HCT116 (cell line): ENCODE results near the gene ANO9. TPM values are rescaled to one million over a fixed set of nuclear protein-coding genes. Genes with fewer than 3 reads are reported as not detected.

Experiments used
- ATAC-seq: fragments of 200-7000 bp; cut with Tn5 transposase; 2 replicates; pipeline ENCODE4 v1.9.1; 2020; ENCODE audit warnings: mild to moderate bottlenecking, moderate library complexity
- BruUV-seq: library from RNA; stranded (reverse); fragments of 400-500 nt; replicated peaks from 2 replicates; lab custom pipeline; 2021; lab: Mats Ljungman, UMichigan
- CTCF ChIA-PET: fragments of 300-600 bp; sonication (Branson Sonifier 250); formaldehyde crosslinking; loops from one replicate; lab custom pipeline; 2021; ENCODE audit warnings: antibody characterized with exemption; lab: Charles Lee
- POLR2A ChIA-PET: fragments of 300-600, 350-600 bp; sonication (Branson Sonifier 250); formaldehyde crosslinking; loops from one replicate; lab custom pipeline; 2021; ENCODE audit warnings: antibody characterized with exemption; lab: Charles Lee
- RAD21 ChIA-PET, 2 experiments: fragments of 300-600 bp; sonication (Branson Sonifier 250); formaldehyde crosslinking; loops; one replicate each; lab custom pipeline; 2023; ENCODE audit warnings: low total read pairs in 2 of 2; ENCODE audit not compliant: uncharacterized antibody in 2 of 2, unreplicated experiment in 2 of 2, low non-redundant PET in 1 of 2; lab: Charles Lee
- DNase-seq: peaks from one replicate; pipeline ENCODE4 v3.0.0-alpha.2; 2010; ENCODE audit warnings: low read depth, low spot score
- H2AFZ ChIP-seq: fragments of 200-600 bp; shearing (Covaris generic), sonication (generic); 2 replicates; pipeline ENCODE4 v1.6.1; 2017; ENCODE audit warnings: low read depth, mixed run types, mixed read lengths, antibody characterized with exemption, low read length; ENCODE audit not compliant: poor library complexity, severe bottlenecking
- H3K27ac ChIP-seq: 2 replicates; pipeline ENCODE4 v1.5.1; 2012; ENCODE audit warnings: low read depth, low read length
- H3K27me3 ChIP-seq: fragments of 200-600 bp; sonication (generic); 2 replicates; pipeline ENCODE4 v1.6.1; 2016; ENCODE audit warnings: mixed run types, low read length, mixed read lengths; ENCODE audit not compliant: insufficient read depth
- H3K36me3 ChIP-seq, 2 experiments: fragments of 200-500 bp in 1 of 2; fragments of 200-600 bp in 1 of 2; sonication (Bioruptor generic) in 1 of 2; sonication (generic) in 1 of 2; 2 replicates each; pipeline versions ENCODE4 v1.5.1 to v1.6.1; 2014 to 2016; ENCODE audit warnings: low read length in 2 of 2, inconsistent platforms in 1 of 2, mixed read lengths in 1 of 2, mixed run types in 1 of 2; ENCODE audit not compliant: insufficient read depth in 2 of 2, control insufficient read depth in 1 of 2
- H3K4me1 ChIP-seq, 2 experiments: fragments of 200-600 bp in 1 of 2; sonication (generic) in 1 of 2; 2 replicates each; pipeline versions ENCODE4 v1.5.1 to v1.6.1; 2012 to 2017; ENCODE audit warnings: low read length in 2 of 2, inconsistent platforms in 1 of 2, mild to moderate bottlenecking in 1 of 2, mixed read lengths in 1 of 2, mixed run types in 1 of 2, moderate library complexity in 1 of 2; ENCODE audit not compliant: insufficient read depth in 2 of 2, control insufficient read depth in 1 of 2
- H3K4me2 ChIP-seq: fragments of 200-600 bp; sonication (generic); 2 replicates; pipeline ENCODE4 v1.6.1; 2017; ENCODE audit warnings: mixed run types, low read length, mixed read lengths
- H3K4me3 ChIP-seq, 2 experiments: fragments of 200-600 bp in 1 of 2; sonication (generic) in 1 of 2; replicated peaks in 1 of 2; 2 replicates each; pipeline ENCODE4 v1.5.1; 2011 to 2016; ENCODE audit warnings: low read length in 2 of 2, control low read depth in 1 of 2, low read depth in 1 of 2, mild to moderate bottlenecking in 1 of 2, mixed read lengths in 1 of 2, mixed run types in 1 of 2
- H3K79me2 ChIP-seq: fragments of 200-600 bp; sonication (generic); 2 replicates; pipeline ENCODE4 v1.6.1; 2017; ENCODE audit warnings: mild to moderate bottlenecking, mixed run types, low read length, moderate library complexity, mixed read lengths; ENCODE audit not compliant: insufficient read depth
- H3K9ac ChIP-seq: fragments of 200-600 bp; sonication (generic); 2 replicates; pipeline ENCODE4 v1.6.1; 2016; ENCODE audit warnings: low read length, mixed read lengths
- H3K9me2 ChIP-seq: fragments of 200-600 bp; sonication (generic), shearing (Covaris generic); 2 replicates; pipeline ENCODE4 v1.6.1; 2017; ENCODE audit warnings: mixed run types, mild to moderate bottlenecking, moderate library complexity; ENCODE audit not compliant: insufficient read depth
- H3K9me3 ChIP-seq, 2 experiments: fragments of 200-500 bp in 1 of 2; fragments of 200-600 bp in 1 of 2; sonication (Bioruptor generic) in 1 of 2; sonication (generic) in 1 of 2; 2 replicates each; pipeline ENCODE4 v1.6.1; 2014 to 2017; ENCODE audit warnings: low read length in 2 of 2, mixed read lengths in 2 of 2, inconsistent platforms in 1 of 2, low read depth in 1 of 2, mild to moderate bottlenecking in 1 of 2, mixed run types in 1 of 2, moderate library complexity in 1 of 2; ENCODE audit not compliant: control insufficient read depth in 1 of 2, insufficient read depth in 1 of 2
- H4K20me1 ChIP-seq: fragments of 200-600 bp; sonication (generic), shearing (Covaris generic); 2 replicates; pipeline ENCODE4 v1.6.1; 2017; ENCODE audit warnings: mixed run types, mild to moderate bottlenecking, moderate library complexity; ENCODE audit not compliant: insufficient read depth
- EGR1 ChIP-seq: IDR thresholded peaks from 2 replicates; pipeline ENCODE4 v1.6.1; 2012; ENCODE audit warnings: low read depth
- ELF1 ChIP-seq: IDR thresholded peaks from 2 replicates; pipeline ENCODE4 v1.6.1; 2012; ENCODE audit warnings: low read depth, borderline replicate concordance
- EZH2 ChIP-seq: fragments of 200-600 bp; sonication (generic); IDR thresholded peaks from 2 replicates; pipeline ENCODE4 v1.6.1; 2017; ENCODE audit warnings: antibody characterized with exemption, mixed run types
- EZH2phosphoT487 ChIP-seq: fragments of 200-600 bp; IDR thresholded peaks from 2 replicates; pipeline ENCODE4 v1.6.1; 2018; ENCODE audit warnings: antibody characterized with exemption, borderline replicate concordance
- FOSL1 ChIP-seq: IDR thresholded peaks from 2 replicates; pipeline ENCODE4 v1.6.1; 2012; ENCODE audit warnings: low read depth
- POLR2A ChIP-seq: IDR thresholded peaks from 2 replicates; pipeline ENCODE4 v1.7.0; 2011; ENCODE audit warnings: borderline replicate concordance; ENCODE audit not compliant: insufficient read depth, insufficient read length; ENCODE audit errors: extremely low read depth
- POLR2AphosphoS5 ChIP-seq: IDR thresholded peaks from 2 replicates; pipeline ENCODE4 v1.6.1; 2011; ENCODE audit warnings: mild to moderate bottlenecking, low read depth, low read length, moderate library complexity
- RAD21 ChIP-seq: IDR thresholded peaks from 2 replicates; pipeline ENCODE4 v1.6.1; 2012; ENCODE audit warnings: low read depth, mild to moderate bottlenecking
- REST ChIP-seq: IDR thresholded peaks from 2 replicates; pipeline ENCODE4 v1.6.1; 2012; ENCODE audit warnings: low read depth
- SIN3A ChIP-seq: IDR thresholded peaks from 2 replicates; pipeline ENCODE4 v1.6.1; 2012; ENCODE audit warnings: low read depth
- SP1 ChIP-seq: IDR thresholded peaks from 2 replicates; pipeline ENCODE4 v1.6.1; 2012; ENCODE audit warnings: low read depth
- SRF ChIP-seq: IDR thresholded peaks from 2 replicates; pipeline ENCODE4 v1.6.1; 2012; ENCODE audit warnings: low read depth
- TCF7L2 ChIP-seq: IDR thresholded peaks from 2 replicates; pipeline ENCODE4 v1.7.0; 2011; ENCODE audit warnings: borderline replicate concordance, inconsistent platforms; ENCODE audit not compliant: insufficient read depth, insufficient read length; ENCODE audit errors: extremely low read depth
- YY1 ChIP-seq: IDR thresholded peaks from 2 replicates; pipeline ENCODE4 v1.6.1; 2011; ENCODE audit warnings: low read length, low read depth, moderate library complexity, mild to moderate bottlenecking; ENCODE audit not compliant: insufficient replicate concordance; ENCODE audit errors: extremely low read depth
- ZNF274 ChIP-seq: fragments of 200-500 bp; sonication (Bioruptor generic); IDR thresholded peaks from 2 replicates; pipeline ENCODE4 v1.6.1; 2014; ENCODE audit warnings: mild to moderate bottlenecking, low read depth, low read length, inconsistent platforms
- intact Hi-C: fragments of 100-400 bp; cut with micrococcal nuclease; formaldehyde crosslinking; loops from 2 replicates; pipeline ENCODE4 v1.10.0; 2022
- total RNA-seq: library from RNA; stranded (reverse); gene quantifications from one replicate; pipeline ENCODE4 v1.2.1, GENCODE V29; 2021; ENCODE audit not compliant: unreplicated experiment
- TF ChIP-seq, protein P1 (sequence below): IDR thresholded peaks from 2 replicates; pipeline ENCODE4 v1.6.1; 2012
- TF ChIP-seq, protein P2 (sequence below): IDR thresholded peaks from 2 replicates; pipeline ENCODE4 v1.6.1; 2011; ENCODE audit warnings: mild to moderate bottlenecking, low read length, moderate library complexity; ENCODE audit not compliant: insufficient replicate concordance; ENCODE audit errors: extremely low read depth

The ANO9 gene
- total RNA-seq, 1 experiment from 2014 or later, result 70.3 TPM

GRCh38 chr11:454043-454442 lies 12.2 kb upstream of the ANO9 start:
- H2AFZ ChIP-seq, result no peak overlapping the region
- RAD21 ChIA-PET, result no interaction called here
- DNase-seq, result no peak
- H3K79me2 ChIP-seq, result peaks cover 93% of the 10 kb centered on the region
- no peaks in the 10 kb centered on the region for H4K20me1 ChIP-seq
- CTCF ChIA-PET, result no interaction called here
- TF ChIP-seq POLR2A, result no peak
- TF ChIP-seq, protein P1, sequence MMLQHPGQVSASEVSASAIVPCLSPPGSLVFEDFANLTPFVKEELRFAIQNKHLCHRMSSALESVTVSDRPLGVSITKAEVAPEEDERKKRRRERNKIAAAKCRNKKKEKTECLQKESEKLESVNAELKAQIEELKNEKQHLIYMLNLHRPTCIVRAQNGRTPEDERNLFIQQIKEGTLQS, result no peak
- TF ChIP-seq POLR2AphosphoS5, result no peak
- TF ChIP-seq SRF, result no peak
- TF ChIP-seq SP1, result no peak
- TF ChIP-seq REST, result no peak
- no peak for TF ChIP-seq EZH2
- TF ChIP-seq SIN3A, result no peak
- TF ChIP-seq, protein P2, sequence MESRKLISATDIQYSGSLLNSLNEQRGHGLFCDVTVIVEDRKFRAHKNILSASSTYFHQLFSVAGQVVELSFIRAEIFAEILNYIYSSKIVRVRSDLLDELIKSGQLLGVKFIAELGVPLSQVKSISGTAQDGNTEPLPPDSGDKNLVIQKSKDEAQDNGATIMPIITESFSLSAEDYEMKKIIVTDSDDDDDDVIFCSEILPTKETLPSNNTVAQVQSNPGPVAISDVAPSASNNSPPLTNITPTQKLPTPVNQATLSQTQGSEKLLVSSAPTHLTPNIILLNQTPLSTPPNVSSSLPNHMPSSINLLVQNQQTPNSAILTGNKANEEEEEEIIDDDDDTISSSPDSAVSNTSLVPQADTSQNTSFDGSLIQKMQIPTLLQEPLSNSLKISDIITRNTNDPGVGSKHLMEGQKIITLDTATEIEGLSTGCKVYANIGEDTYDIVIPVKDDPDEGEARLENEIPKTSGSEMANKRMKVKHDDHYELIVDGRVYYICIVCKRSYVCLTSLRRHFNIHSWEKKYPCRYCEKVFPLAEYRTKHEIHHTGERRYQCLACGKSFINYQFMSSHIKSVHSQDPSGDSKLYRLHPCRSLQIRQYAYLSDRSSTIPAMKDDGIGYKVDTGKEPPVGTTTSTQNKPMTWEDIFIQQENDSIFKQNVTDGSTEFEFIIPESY, result no peak
- no peak for TF ChIP-seq YY1
- TF ChIP-seq ZNF274, result no peak
- TF ChIP-seq RAD21, result no peak
- TF ChIP-seq ELF1, result no peak
- TF ChIP-seq FOSL1, result no peak
- TF ChIP-seq TCF7L2, result no peak
- TF ChIP-seq EGR1, result no peak
- TF ChIP-seq EZH2phosphoT487, result no peak
- intact Hi-C loops, result loop anchor here (5.0 kb wide), 1 partner anchor 217 kb away; the partner anchor contains the start of genes PSMD13 and SIRT3
- H3K4me3 ChIP-seq, result no peak overlapping the region
- no peak for ATAC-seq
- no TSS peak for BruUV-seq
- H3K9me3 ChIP-seq, result no peaks in the 10 kb centered on the region
- H3K27ac ChIP-seq, result no peak overlapping the region
- H3K36me3 ChIP-seq, result peaks cover 11 to 26% of the 10 kb centered on the region in 2 experiments; a peak in 3 of 4 replicates
- H3K27me3 ChIP-seq, result no peaks in the 10 kb centered on the region
- H3K9me2 ChIP-seq, result no peaks in the 10 kb centered on the region
- peaks cover 9 to 18% of the 10 kb centered on the region in 2 experiments for H3K4me1 ChIP-seq
- no peak overlapping the region for H3K4me2 ChIP-seq
- POLR2A ChIA-PET, result no interaction called here
- H3K9ac ChIP-seq, result no peak overlapping the region
